HepG2 (cell line): ENCODE measurements around the gene CCDC87. TPM values are rescaled to one million over a fixed set of nuclear protein-coding genes. Genes with fewer than 3 reads are reported as not detected.

ENCODE experiments used
- AHDC1 ChIP-seq: sonication (generic); formaldehyde crosslinking; IDR thresholded peaks from 2 replicates; pipeline ENCODE4 v1.5.1; 2020; ENCODE audit warnings: mild to moderate bottlenecking, missing genetic modification reagents, borderline replicate concordance
- E2F2 ChIP-seq: sonication (generic); formaldehyde crosslinking; IDR thresholded peaks from 2 replicates; pipeline ENCODE4 v1.4.0; 2020; ENCODE audit warnings: missing genetic modification reagents, borderline replicate concordance
- HES4 ChIP-seq: sonication (generic); formaldehyde crosslinking; IDR thresholded peaks from 2 replicates; pipeline ENCODE4 v1.9.0; 2021; ENCODE audit warnings: mild to moderate bottlenecking, missing genetic modification reagents, borderline replicate concordance
- KDM5A ChIP-seq: fragments of 200-600 bp; sonication (generic); IDR thresholded peaks from 2 replicates; pipeline ENCODE4 v1.7.0; 2018; ENCODE audit warnings: antibody characterized with exemption, mild to moderate bottlenecking, low read length, borderline replicate concordance
- LBX2 ChIP-seq: sonication (generic); formaldehyde crosslinking; IDR thresholded peaks from 2 replicates; pipeline ENCODE4 v1.5.0; 2020; ENCODE audit warnings: missing genetic modification reagents, mild to moderate bottlenecking, borderline replicate concordance
- MED13 ChIP-seq: sonication (generic); formaldehyde crosslinking; IDR thresholded peaks from 2 replicates; pipeline ENCODE4 v1.5.0; 2020; ENCODE audit warnings: missing genetic modification reagents
- MTA1 ChIP-seq: sonication (generic); formaldehyde crosslinking; IDR thresholded peaks from 2 replicates; pipeline ENCODE4 v1.4.0; 2020; ENCODE audit warnings: missing genetic modification reagents, mild to moderate bottlenecking, borderline replicate concordance
- NCOA5 ChIP-seq: sonication (generic); formaldehyde crosslinking; IDR thresholded peaks from 2 replicates; pipeline ENCODE4 v1.4.0; 2020; ENCODE audit warnings: missing genetic modification reagents
- NR2F2 ChIP-seq: IDR thresholded peaks from 2 replicates; pipeline ENCODE4 v1.6.1; 2012; ENCODE audit warnings: low read depth, inconsistent platforms, borderline replicate concordance
- SKI ChIP-seq: fragments of 450-650 bp; IDR thresholded peaks from one replicate; pipeline ENCODE4 v1.6.1; 2018; ENCODE audit warnings: mild to moderate bottlenecking; ENCODE audit not compliant: partially characterized antibody
- SMC3 ChIP-seq: IDR thresholded peaks from 2 replicates; pipeline ENCODE4 v1.6.1; 2011; ENCODE audit warnings: low read length, improper control_type of control experiment
- SNAPC2 ChIP-seq: sonication (generic); formaldehyde crosslinking; IDR thresholded peaks from 2 replicates; pipeline ENCODE4 v1.8.1; 2022; ENCODE audit warnings: mild to moderate bottlenecking, missing genetic modification reagents
- TCF7L2 ChIP-seq: IDR thresholded peaks from 2 replicates; pipeline ENCODE4 v1.6.1; 2011; ENCODE audit warnings: mild to moderate bottlenecking, low read depth, low read length, moderate library complexity
- XBP1 ChIP-seq: sonication (generic); formaldehyde crosslinking; IDR thresholded peaks from 2 replicates; pipeline ENCODE4 v1.5.0; 2020; ENCODE audit warnings: missing genetic modification reagents
- YY1 ChIP-seq: IDR thresholded peaks from 2 replicates; pipeline ENCODE4 v1.6.1; 2011; ENCODE audit warnings: low read length, low read depth, moderate library complexity, mild to moderate bottlenecking; ENCODE audit not compliant: insufficient read depth, insufficient replicate concordance
- ZHX1 ChIP-seq: sonication (generic); formaldehyde crosslinking; IDR thresholded peaks from 2 replicates; pipeline ENCODE4 v1.8.1; 2022; ENCODE audit warnings: low read depth, mild to moderate bottlenecking, missing genetic modification reagents
- ZNF256 ChIP-seq: sonication (generic); formaldehyde crosslinking; conservative IDR thresholded peaks from 2 replicates; pipeline ENCODE4 v1.4.0; 2020; ENCODE audit warnings: missing genetic modification reagents
- ZNF264 ChIP-seq: sonication (generic); formaldehyde crosslinking; IDR thresholded peaks from 2 replicates; pipeline ENCODE4 v1.4.0; 2020; ENCODE audit warnings: missing genetic modification reagents
- ZNF775 ChIP-seq: sonication (generic); formaldehyde crosslinking; IDR thresholded peaks from 2 replicates; pipeline ENCODE4 v1.4.0; 2020; ENCODE audit warnings: missing genetic modification reagents, mild to moderate bottlenecking, moderate library complexity, borderline replicate concordance
- polyA plus RNA-seq, 8 experiments: library from polyadenylated mRNA; depleted of rRNA in 3 of 8; stranded (reverse) in 7 of 8; unstranded in 1 of 8; fragments of >200 nt; fragmentation: Illumina TruSeq in 4 of 8; extraction: Trizol in 4 of 8; gene quantifications; 2 replicates each; pipeline versions ENCODE4 v1.2.1 to v1.2.3, GENCODE V29; 2011 to 2016; ENCODE audit warnings: low read depth in 4 of 8, missing spikeins in 1 of 8, mixed read lengths in 1 of 8; ENCODE audit not compliant: insufficient read depth in 1 of 8
- total RNA-seq, 5 experiments: library from RNA; depleted of rRNA; stranded (reverse); fragments of >200 nt; fragmentation: Illumina TruSeq; extraction: Trizol; gene quantifications; 2 replicates each; pipeline ENCODE4 v1.2.3, GENCODE V29; 2016; ENCODE audit warnings: low read depth in 1 of 5

CCDC87 gene
- total and polyA plus RNA-seq, 2 of the 13 experiments (the other 11 are each of a cell fraction or from before 2014, with no cell fraction given): 0.05 to 0.42 TPM

- peak; percentile 71; the same call in 1 of the 2 replicates for TF ChIP-seq ZNF256 (CRISPR knock-in tag)
- peak; percentile 32; the same call in 1 of the 2 replicates for TF ChIP-seq AHDC1 (CRISPR knock-in tag)
- peak; percentile 77 for TF ChIP-seq HES4 (CRISPR knock-in tag)
- TF ChIP-seq XBP1 (CRISPR knock-in tag): no peak
- peak; percentile 59; the same call in 1 of the 2 replicates for TF ChIP-seq SNAPC2 (CRISPR knock-in tag)
- TF ChIP-seq ZNF264 (CRISPR knock-in tag): peak; percentile 81; the same call in 1 of the 2 replicates
- no peak for TF ChIP-seq ZNF775
- TF ChIP-seq MTA1 (CRISPR knock-in tag): no peak
- no peak for TF ChIP-seq NCOA5 (CRISPR knock-in tag)
- 0 out of 2 replicates have a peak, but pooled peaks have one; percentile 29 for TF ChIP-seq ZHX1 (CRISPR knock-in tag)
- TF ChIP-seq TCF7L2: no peak
- 0 out of 2 replicates have a peak, but pooled peaks have one; percentile 0 for TF ChIP-seq E2F2
- TF ChIP-seq MED13 (CRISPR knock-in tag): peak; percentile 83; the same call in 1 of the 2 replicates
- TF ChIP-seq YY1: peak; percentile 26
- TF ChIP-seq SMC3: no peak
- TF ChIP-seq NR2F2: no peak
- TF ChIP-seq LBX2 (CRISPR knock-in tag): no peak
- peak; percentile 77 for TF ChIP-seq SKI
- TF ChIP-seq KDM5A: no peak; the same call in 1 of the 2 replicates
These were observed at the start of gene CCDC87, which contains the start of gene CCS (continued) for GRCh38 chr11:66592457-66593302.
